IMR-90 (cell line): ENCODE measurements around the gene PLAAT3. TPM values are rescaled to one million over a fixed set of nuclear protein-coding genes. Genes with fewer than 3 reads are reported as not detected.

Experiments
- ATAC-seq: fragments of 200-7000 bp; cut with Tn5 transposase; 2 replicates; pipeline ENCODE4 v1.9.1; 2020; ENCODE audit warnings: low read depth, mild to moderate bottlenecking, moderate library complexity
- BruUV-seq: library from RNA; stranded (reverse); fragments of 400-500 nt; replicated peaks from 2 replicates; lab custom pipeline; 2021; lab: Mats Ljungman, UMichigan
- CTCF ChIA-PET: fragments of 300-600 bp; formaldehyde crosslinking; extraction: SDS; loops from one replicate; lab custom pipeline; 2021; ENCODE audit warnings: antibody characterized with exemption; lab: Yijun Ruan, JAX
- POLR2A ChIA-PET: fragments of 300-600 bp; sonication (Branson Sonifier 250); formaldehyde crosslinking; loops from one replicate; lab custom pipeline; 2022; ENCODE audit warnings: antibody characterized with exemption; ENCODE audit not compliant: unreplicated experiment; lab: Charles Lee
- DNase-seq: peaks from one replicate; pipeline ENCODE4 v3.0.0; 2013
- H2AFZ ChIP-seq: replicated peaks from 2 replicates; pipeline ENCODE3; 2013; ENCODE audit warnings: low read length, mild to moderate bottlenecking; ENCODE audit not compliant: poor library complexity
- H2AK5ac ChIP-seq: 2 replicates; pipeline ENCODE4 v1.6.1; 2013; ENCODE audit warnings: low read depth, low read length, inconsistent platforms
- H2AK9ac ChIP-seq: replicated peaks from 2 replicates; pipeline ENCODE3; 2013; ENCODE audit warnings: mild to moderate bottlenecking, low read depth, low read length, moderate library complexity; ENCODE audit not compliant: poor library complexity
- H2BK120ac ChIP-seq: 2 replicates; pipeline ENCODE4 v1.6.1; 2013; ENCODE audit warnings: low read depth, low read length, inconsistent platforms
- H2BK15ac ChIP-seq: 3 replicates; pipeline ENCODE4 v1.6.1; 2013; ENCODE audit warnings: low read depth, low read length, inconsistent platforms
- H2BK20ac ChIP-seq: 2 replicates; pipeline ENCODE4 v1.6.1; 2013; ENCODE audit warnings: low read depth, mild to moderate bottlenecking, inconsistent platforms, low read length, moderate library complexity
- H2BK5ac ChIP-seq: 2 replicates; pipeline ENCODE4 v1.6.1; 2013; ENCODE audit warnings: mild to moderate bottlenecking, low read depth, low read length, inconsistent platforms; ENCODE audit not compliant: poor library complexity, severe bottlenecking
- H3K14ac ChIP-seq: replicated peaks from 2 replicates; pipeline ENCODE4 v1.6.1; 2013; ENCODE audit warnings: low read depth, low read length, inconsistent platforms
- H3K18ac ChIP-seq: 2 replicates; pipeline ENCODE4 v1.6.1; 2013; ENCODE audit warnings: low read depth, low read length, control low read depth
- H3K23ac ChIP-seq: 2 replicates; pipeline ENCODE4 v1.6.1; 2013; ENCODE audit warnings: low read depth, low read length, inconsistent platforms
- H3K27ac ChIP-seq: 2 replicates; pipeline ENCODE4 v1.5.1; 2013; ENCODE audit warnings: mild to moderate bottlenecking, control low read depth, low read length; ENCODE audit not compliant: insufficient read depth
- H3K27me3 ChIP-seq: 2 replicates; pipeline ENCODE4 v1.6.1; 2013; ENCODE audit warnings: low read length; ENCODE audit not compliant: control insufficient read depth, insufficient read depth
- H3K36me3 ChIP-seq: 2 replicates; pipeline ENCODE4 v1.6.1; 2013; ENCODE audit warnings: low read length, mixed read lengths; ENCODE audit not compliant: control insufficient read depth, insufficient read depth
- H3K4ac ChIP-seq: 2 replicates; pipeline ENCODE4 v1.6.1; 2013; ENCODE audit warnings: low read depth, low read length, inconsistent platforms
- H3K4me1 ChIP-seq: 2 replicates; pipeline ENCODE4 v1.6.1; 2013; ENCODE audit warnings: low read length, mixed read lengths; ENCODE audit not compliant: control insufficient read depth, insufficient read depth
- H3K4me2 ChIP-seq: 2 replicates; pipeline ENCODE4 v1.6.1; 2013; ENCODE audit warnings: low read depth, mild to moderate bottlenecking, control low read depth, low read length, moderate library complexity
- H3K4me3 ChIP-seq: 2 replicates; pipeline ENCODE4 v1.5.1; 2013; ENCODE audit warnings: low read depth, mild to moderate bottlenecking, control low read depth, low read length, moderate library complexity; ENCODE audit not compliant: insufficient read depth
- H3K56ac ChIP-seq: 2 replicates; pipeline ENCODE4 v1.6.1; 2013; ENCODE audit warnings: low read length, inconsistent platforms; ENCODE audit not compliant: insufficient read depth; ENCODE audit errors: extremely low read depth
- H3K79me1 ChIP-seq, 2 experiments: 2 replicates each; pipeline ENCODE4 v1.6.1; 2013; ENCODE audit warnings: low read length in 2 of 2, inconsistent platforms in 1 of 2, low read depth in 1 of 2
- H3K9ac ChIP-seq: 2 replicates; pipeline ENCODE4 v1.6.1; 2013; ENCODE audit warnings: low read depth, low read length, control low read depth
- H3K9me1 ChIP-seq: 2 replicates; pipeline ENCODE4 v1.6.1; 2013; ENCODE audit warnings: low read length, inconsistent platforms; ENCODE audit not compliant: insufficient read depth
- H3K9me3 ChIP-seq: 2 replicates; pipeline ENCODE4 v1.6.1; 2013; ENCODE audit warnings: low read length; ENCODE audit not compliant: control insufficient read depth, insufficient read depth
- H4K20me1 ChIP-seq: 2 replicates; pipeline ENCODE4 v1.6.1; 2013; ENCODE audit warnings: low read length, inconsistent platforms; ENCODE audit not compliant: insufficient read depth
- H4K5ac ChIP-seq: 2 replicates; pipeline ENCODE4 v1.6.1; 2013; ENCODE audit warnings: mild to moderate bottlenecking, low read depth, low read length, control low read depth
- H4K8ac ChIP-seq, 2 experiments: 2 replicates each; pipeline ENCODE4 v1.6.1; 2013; ENCODE audit warnings: low read depth in 2 of 2, low read length in 2 of 2, control low read depth in 1 of 2, inconsistent platforms in 1 of 2
- H4K91ac ChIP-seq: 2 replicates; pipeline ENCODE4 v1.6.1; 2013; ENCODE audit warnings: low read depth, low read length, inconsistent platforms; ENCODE audit not compliant: insufficient read depth
- BHLHE40 ChIP-seq: fragments of 150-350 bp; IDR thresholded peaks from 2 replicates; pipeline ENCODE4 v1.6.1; 2016; ENCODE audit warnings: mild to moderate bottlenecking, low read depth, low read length
- CEBPB ChIP-seq: IDR thresholded peaks from 2 replicates; pipeline ENCODE4 v1.6.1; 2012; ENCODE audit warnings: low read depth, low read length, improper control_type of control experiment
- FOS ChIP-seq: fragments of 150-350 bp; IDR thresholded peaks from 2 replicates; pipeline ENCODE4 v1.6.1; 2016; ENCODE audit warnings: low read depth, low read length
- MAFK ChIP-seq: IDR thresholded peaks from 2 replicates; pipeline ENCODE4 v1.6.1; 2012; ENCODE audit warnings: low read depth, low read length, improper control_type of control experiment
- MAZ ChIP-seq: IDR thresholded peaks from 2 replicates; pipeline ENCODE4 v1.6.1; 2012; ENCODE audit warnings: low read depth, mild to moderate bottlenecking, low read length, improper control_type of control experiment, moderate library complexity, borderline replicate concordance
- NFE2L2 ChIP-seq: fragments of 150-350 bp; IDR thresholded peaks from 2 replicates; pipeline ENCODE4 v1.6.1; 2016; ENCODE audit warnings: low read depth, mild to moderate bottlenecking, low read length
- POLR2A ChIP-seq: IDR thresholded peaks from 2 replicates; pipeline ENCODE4 v1.6.1; 2012; ENCODE audit warnings: mild to moderate bottlenecking, low read depth, low read length
- RAD21 ChIP-seq: IDR thresholded peaks from 2 replicates; pipeline ENCODE4 v1.6.1; 2012; ENCODE audit warnings: low read length, improper control_type of control experiment
- RCOR1 ChIP-seq: IDR thresholded peaks from 2 replicates; pipeline ENCODE4 v1.6.1; 2012; ENCODE audit warnings: mild to moderate bottlenecking, low read length, improper control_type of control experiment; ENCODE audit not compliant: insufficient replicate concordance
- WGBS, 2 experiments: methylation state at CpG; one replicate each; pipeline versions ENCODE4 v1.1.5 to v1.1.7; 2013; ENCODE audit warnings: missing lambda C conversion rate in 2 of 2; ENCODE audit not compliant: insufficient read length in 1 of 2; ENCODE audit errors: extremely low coverage in 2 of 2; 5-methylcytosine and 5-hydroxymethylcytosine counted together
- dilution Hi-C: fragments of 300-500 bp; cut with HindIII; formaldehyde crosslinking; loops from one replicate; pipeline ENCODE4 v1.14.3; 2018; ENCODE audit warnings: low sequenced_read_pairs; ENCODE audit not compliant: unreplicated experiment
- in situ Hi-C: fragments of 300-500 bp; cut with MboI; formaldehyde crosslinking; loops from 3 replicates; pipeline ENCODE4 v1.14.3; 2019; ENCODE audit warnings: low sequenced_read_pairs, inconsistent platforms, mixed read lengths
- intact Hi-C: fragments of 100-400 bp; cut with micrococcal nuclease; formaldehyde crosslinking; loops from 2 replicates; pipeline ENCODE4 v1.10.0; 2022
- polyA plus RNA-seq, 3 experiments: library from polyadenylated mRNA; depleted of rRNA; stranded (reverse); fragments of >200 nt; gene quantifications; 2 replicates each; pipeline ENCODE4 v1.2.3, GENCODE V29; 2012; ENCODE audit warnings: low replicate concordance in 1 of 3
- total RNA-seq: library from RNA; depleted of rRNA; stranded (reverse); fragments of >200 nt; gene quantifications from 2 replicates; pipeline ENCODE4 v1.2.3, GENCODE V29; 2012

Gene PLAAT3
- total and polyA plus RNA-seq, 2 of the 4 experiments (the other 2 are of a cell fraction) = 3.2 to 3.9 TPM

GRCh38 chr11:63554877-63555223 lies 59.4 kb downstream of the PLAAT3 start:
- no peaks in the 10 kb centered on the region for H3K9me3 ChIP-seq
- H2BK5ac ChIP-seq = no peak overlapping the region
- intact Hi-C loops (no loop called here), in situ Hi-C loops (no loop called here), dilution Hi-C loops (no loop called here)
- no peak overlapping the region for H3K9ac ChIP-seq
- ChIA-PET CTCF (no interaction called here), POLR2A (no interaction called here)
- no peak overlapping the region for H4K91ac ChIP-seq
- no peak overlapping the region for H2BK120ac ChIP-seq
- ATAC-seq (no peak), DNase-seq (no peak)
- no peak overlapping the region for H3K4me3 ChIP-seq
- H3K79me1 ChIP-seq = no peaks in the 10 kb centered on the region
- H3K14ac ChIP-seq = no peak overlapping the region
- H3K36me3 ChIP-seq = no peaks in the 10 kb centered on the region
- no peak overlapping the region for H3K4me2 ChIP-seq
- H2AK9ac ChIP-seq = no peak overlapping the region
- H3K56ac ChIP-seq = no peak overlapping the region
- H4K8ac ChIP-seq = no peak overlapping the region
- no peak overlapping the region for H3K23ac ChIP-seq
- H2BK20ac ChIP-seq = no peak overlapping the region
- TF ChIP-seq CEBPB (no peak), FOS (no peak), MAZ (no peak), MAFK (no peak), RCOR1 (no peak), POLR2A (no peak), RAD21 (no peak), BHLHE40 (no peak), NFE2L2 (no peak)
- no TSS peak for BruUV-seq
- no peaks in the 10 kb centered on the region for H3K9me1 ChIP-seq
- H2AFZ ChIP-seq = no peak overlapping the region
- H3K4me1 ChIP-seq = no peaks in the 10 kb centered on the region
- H4K20me1 ChIP-seq = no peaks in the 10 kb centered on the region
- no peak overlapping the region for H3K27ac ChIP-seq
- H2BK15ac ChIP-seq = no peak overlapping the region
- peaks cover 30% of the 10 kb centered on the region for H3K27me3 ChIP-seq
- no peak overlapping the region for H4K5ac ChIP-seq
- H3K18ac ChIP-seq = no peak overlapping the region
- no peak overlapping the region for H3K4ac ChIP-seq
- H2AK5ac ChIP-seq = no peak overlapping the region
- no CpG with 5 or more reads among the region's 4 CpGs for WGBS, 2 experiments
